Measurements from ENCODE around the gene ZNF638. TPM values are rescaled to one million over a fixed set of nuclear protein-coding genes. Genes with fewer than 3 reads are reported as not detected.
"Not testable (repeated sequence)": the region's sequence is repeated elsewhere in the genome, so short reads cannot be mapped to it uniquely, and the experiment has no call there.

The ZNF638 gene, protein sequence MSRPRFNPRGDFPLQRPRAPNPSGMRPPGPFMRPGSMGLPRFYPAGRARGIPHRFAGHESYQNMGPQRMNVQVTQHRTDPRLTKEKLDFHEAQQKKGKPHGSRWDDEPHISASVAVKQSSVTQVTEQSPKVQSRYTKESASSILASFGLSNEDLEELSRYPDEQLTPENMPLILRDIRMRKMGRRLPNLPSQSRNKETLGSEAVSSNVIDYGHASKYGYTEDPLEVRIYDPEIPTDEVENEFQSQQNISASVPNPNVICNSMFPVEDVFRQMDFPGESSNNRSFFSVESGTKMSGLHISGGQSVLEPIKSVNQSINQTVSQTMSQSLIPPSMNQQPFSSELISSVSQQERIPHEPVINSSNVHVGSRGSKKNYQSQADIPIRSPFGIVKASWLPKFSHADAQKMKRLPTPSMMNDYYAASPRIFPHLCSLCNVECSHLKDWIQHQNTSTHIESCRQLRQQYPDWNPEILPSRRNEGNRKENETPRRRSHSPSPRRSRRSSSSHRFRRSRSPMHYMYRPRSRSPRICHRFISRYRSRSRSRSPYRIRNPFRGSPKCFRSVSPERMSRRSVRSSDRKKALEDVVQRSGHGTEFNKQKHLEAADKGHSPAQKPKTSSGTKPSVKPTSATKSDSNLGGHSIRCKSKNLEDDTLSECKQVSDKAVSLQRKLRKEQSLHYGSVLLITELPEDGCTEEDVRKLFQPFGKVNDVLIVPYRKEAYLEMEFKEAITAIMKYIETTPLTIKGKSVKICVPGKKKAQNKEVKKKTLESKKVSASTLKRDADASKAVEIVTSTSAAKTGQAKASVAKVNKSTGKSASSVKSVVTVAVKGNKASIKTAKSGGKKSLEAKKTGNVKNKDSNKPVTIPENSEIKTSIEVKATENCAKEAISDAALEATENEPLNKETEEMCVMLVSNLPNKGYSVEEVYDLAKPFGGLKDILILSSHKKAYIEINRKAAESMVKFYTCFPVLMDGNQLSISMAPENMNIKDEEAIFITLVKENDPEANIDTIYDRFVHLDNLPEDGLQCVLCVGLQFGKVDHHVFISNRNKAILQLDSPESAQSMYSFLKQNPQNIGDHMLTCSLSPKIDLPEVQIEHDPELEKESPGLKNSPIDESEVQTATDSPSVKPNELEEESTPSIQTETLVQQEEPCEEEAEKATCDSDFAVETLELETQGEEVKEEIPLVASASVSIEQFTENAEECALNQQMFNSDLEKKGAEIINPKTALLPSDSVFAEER (N-terminal part only)
- total RNA-seq: 128 and 163 TPM in 2 replicates

DNA sequence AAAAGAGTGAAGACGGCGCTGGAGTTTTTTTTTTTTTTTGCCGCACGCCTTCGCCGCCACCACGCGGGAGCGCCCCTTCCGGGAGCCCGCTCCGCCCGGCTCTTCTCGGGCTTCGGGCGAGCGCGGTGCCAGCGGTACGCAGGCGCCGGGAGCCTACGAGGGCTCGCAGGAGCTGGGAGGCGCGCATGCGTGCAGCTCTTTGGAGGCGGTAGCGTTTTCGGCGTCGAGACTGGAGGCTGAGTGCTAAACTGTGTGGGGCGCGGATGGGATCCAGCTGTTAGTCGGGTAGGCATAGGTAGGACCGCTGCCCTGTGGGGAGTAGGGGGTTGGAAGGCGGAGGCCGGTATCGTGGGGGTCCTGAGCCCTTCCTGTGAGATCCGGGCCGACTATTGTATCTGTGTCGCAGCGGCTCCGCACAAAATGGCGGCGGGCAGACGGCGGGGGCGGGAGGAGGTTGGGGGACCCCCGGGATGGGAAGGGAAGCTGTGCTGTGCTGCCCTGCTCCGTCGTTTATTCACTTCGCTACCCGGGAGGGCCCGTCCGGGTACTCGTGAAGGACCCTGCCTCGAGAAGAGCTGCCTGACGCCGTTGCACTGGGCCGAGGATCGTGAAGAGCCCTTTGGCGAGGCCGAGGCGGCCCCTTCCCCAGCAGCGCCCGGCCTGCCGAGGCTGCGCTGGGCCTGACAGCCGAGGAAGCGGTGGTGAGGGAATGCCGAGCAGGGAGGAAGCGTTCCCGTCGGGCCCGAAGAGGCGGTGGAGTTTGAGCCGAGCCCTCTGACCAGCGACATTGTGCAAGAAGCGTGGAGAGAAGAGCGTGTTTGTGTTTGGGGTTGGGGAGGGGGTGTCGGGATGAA is at the start of gene ZNF638:
ZNF638 (plus strand) TSS at position 202 of the 854 bp plus-strand sequence. CDS start 17,173 bp downstream, outside the sequence.
- peak; percentile 96 for DNase-seq

DNA sequence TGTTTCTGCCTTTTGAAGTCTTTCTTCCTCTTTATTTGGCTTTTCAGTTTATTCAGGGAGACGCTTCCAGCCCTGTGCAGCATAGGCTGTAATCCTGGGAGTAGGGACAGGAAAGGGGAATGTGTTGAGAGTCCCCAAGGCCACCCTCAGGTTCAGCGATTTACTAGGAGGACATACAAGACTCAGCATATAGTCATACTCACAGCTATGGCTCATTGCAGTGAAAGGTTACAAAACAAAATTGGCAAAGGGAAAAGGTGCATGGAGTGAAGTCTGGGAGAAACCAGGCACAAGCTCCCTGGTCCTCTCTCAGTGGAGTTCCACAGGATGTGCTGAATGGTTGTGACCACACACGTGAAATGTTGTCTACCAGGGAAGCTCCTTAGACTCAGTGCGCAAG is 49.6 kb upstream of the ZNF638 start:
- DNase-seq: no peak

DNA sequence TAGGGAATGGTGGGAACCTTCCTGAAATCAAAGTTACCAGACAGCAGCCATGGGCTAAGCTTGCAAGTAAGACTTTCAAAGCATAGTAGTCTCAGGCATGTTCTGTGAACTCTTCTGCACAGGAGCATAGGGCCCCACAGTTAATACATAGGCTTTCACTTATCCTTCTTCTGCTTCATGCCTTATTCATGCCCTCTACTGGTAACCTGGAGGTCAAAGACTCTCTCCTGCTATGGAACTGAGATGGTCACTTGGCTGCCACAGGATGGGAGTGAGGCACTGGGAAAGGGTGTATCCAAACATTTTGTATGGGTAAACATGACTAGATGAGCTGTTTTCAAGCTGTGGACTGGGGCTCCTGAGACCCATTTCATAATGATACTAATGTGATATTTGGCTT is 49.1 kb upstream of the ZNF638 start:
- peak; percentile 14 for DNase-seq

DNA sequence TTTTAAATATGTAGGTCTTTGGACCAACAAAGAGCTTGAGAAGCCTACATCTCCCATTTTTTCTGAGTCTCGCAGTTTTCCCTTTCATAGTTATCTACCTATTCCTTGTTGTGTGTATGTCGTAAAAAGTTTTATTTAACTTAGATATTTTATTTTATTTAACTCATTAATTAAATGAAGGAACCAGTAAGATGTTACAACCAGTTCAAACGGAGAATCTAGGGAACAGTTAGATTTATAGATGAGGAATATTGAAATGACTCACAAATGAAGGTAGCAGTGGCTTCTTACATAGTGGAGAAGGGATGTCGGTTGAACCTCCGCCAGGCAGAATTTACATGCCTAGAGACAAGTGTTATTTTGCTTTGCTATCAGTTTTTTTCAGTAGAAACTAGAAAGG is 48.5 kb upstream of the ZNF638 start:
- no peak for DNase-seq

DNA sequence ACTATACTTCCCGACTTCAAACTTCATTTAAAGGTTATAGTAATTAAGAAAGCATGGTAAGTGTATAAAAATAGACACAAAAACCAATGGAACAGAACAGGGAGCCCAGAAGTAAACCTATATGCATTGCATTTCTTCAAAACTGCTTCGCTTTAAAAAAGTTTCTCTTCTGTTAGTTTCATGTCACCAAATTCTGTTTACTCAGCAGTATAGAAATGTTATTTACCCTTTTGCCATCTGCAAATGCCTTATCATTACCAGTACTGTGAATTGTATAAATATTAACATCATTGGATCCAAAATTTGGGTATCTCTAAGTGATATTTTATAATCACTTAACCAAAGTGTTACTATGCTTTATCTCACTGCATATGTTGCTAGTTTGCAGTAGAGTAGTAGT is 45.9 kb upstream of the ZNF638 start:
- DNase-seq: no peak

DNA sequence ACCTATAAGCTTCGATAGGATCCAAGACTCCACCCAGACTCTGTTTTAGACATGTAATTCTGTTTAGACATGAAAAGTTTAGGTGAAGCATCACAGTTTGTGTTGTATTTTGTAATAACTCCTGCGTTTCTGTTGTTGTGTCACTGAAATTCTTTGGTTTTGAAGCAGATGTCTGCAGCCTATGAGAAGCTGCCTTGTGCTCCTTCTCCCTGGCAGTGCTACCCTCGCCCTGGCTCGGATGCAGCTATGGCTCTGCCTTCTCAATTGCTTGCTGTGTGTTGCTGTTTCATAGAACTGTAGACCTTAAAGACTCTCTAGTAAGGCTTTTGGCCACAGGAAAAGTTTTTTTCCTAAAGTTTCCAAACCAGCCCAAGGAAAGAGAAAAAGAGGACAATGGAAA is 40.2 kb upstream of the ZNF638 start:
- no peak for DNase-seq

DNA sequence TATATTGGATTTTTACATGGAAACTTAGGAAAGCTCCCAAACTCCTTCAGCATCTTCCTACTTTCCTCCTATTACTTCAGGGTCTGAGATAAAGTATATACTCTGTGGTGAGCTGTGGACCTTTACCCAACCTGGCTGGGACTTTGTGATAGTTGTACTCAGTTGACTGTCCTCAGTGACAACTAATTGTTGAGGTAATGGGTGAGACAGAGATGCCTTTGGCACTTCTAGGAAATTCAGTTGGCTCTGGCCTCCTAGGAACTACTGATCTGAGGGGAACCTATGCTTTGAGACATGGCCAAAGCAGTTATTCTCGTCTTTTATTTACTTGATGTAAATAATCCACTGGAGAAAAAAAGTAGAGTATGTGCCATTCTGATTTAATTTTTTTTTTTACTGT is 39.4 kb upstream of the ZNF638 start:
- no peak for DNase-seq

DNA sequence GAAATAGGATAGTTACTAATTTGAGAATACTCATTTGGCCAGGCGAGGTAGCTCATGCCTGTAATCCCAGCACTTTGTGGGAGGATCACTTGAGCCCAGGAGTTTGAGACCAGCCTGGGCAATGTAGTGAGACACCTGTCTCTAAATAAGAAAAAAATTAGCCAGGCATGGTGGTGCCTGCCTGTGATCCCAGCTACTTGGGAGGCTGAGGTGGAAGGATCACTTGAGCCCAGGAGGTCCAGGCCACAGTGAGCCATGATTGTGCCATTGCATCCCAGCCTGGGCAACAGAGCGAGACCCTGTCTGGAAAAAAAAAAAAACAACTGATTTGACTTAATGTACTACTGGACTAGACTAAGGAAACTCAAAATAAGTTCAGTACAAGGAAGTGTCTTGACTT is 32.7 kb upstream of the ZNF638 start:
- DNase-seq: no peak

DNA sequence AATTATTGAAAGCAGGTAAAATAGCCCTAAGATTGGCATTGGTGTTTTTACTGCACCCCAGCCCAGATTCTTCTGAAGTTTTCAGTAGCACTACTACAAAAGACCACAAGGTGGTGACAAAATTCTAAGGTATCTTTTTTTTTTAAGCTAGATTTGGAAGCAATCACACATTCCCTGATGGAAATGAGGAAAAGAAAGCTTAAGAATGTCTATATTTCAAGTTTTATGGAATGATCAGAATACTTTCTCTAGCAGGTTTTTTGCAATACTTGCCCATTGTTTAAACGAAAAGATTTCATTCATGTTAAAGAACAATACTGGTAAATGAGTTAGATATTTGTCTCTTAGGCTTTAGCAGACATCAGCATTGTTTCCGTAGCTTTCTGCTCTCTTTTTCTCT is 32.1 kb upstream of the ZNF638 start:
- peak; percentile 66 for DNase-seq

DNA sequence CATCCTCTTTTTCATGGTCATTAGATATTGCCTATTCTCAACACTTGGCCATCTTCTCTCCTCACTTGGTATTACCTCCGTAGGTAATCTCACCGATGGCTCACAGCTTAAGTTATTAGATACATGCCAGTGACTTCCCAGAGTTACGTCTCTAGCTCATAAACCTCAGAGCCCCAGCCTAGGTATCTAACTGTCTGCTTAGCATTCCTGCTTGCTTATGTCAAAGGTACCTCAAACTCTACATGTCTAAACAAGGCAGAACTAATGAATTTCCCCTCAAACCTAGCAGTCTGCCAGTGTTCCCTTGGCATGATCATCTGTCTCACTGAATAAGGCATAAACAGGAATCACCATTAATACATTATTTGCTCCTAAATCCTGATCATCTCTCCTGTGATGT is 27.7 kb upstream of the ZNF638 start:
- DNase-seq: no peak

DNA sequence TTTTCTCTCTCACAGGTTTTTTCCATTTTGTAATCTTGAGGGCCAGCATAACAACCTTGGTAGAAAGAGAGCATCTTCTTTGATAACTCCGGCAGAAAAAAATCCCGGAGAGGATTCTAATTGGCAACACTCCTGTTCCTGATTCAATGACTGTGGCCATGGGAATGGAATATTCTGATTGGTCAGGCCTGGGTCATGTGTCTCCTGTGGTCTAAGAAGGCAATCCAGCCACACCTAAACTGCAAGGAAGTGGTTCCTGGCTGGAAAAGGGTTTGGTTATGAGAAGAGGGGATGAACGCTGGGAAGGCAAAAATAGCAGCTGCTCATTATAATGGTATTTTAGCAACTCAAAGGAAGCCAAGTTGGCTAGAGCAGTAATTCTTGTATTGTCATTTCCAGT is 24.8 kb upstream of the ZNF638 start:
- no peak for DNase-seq

DNA sequence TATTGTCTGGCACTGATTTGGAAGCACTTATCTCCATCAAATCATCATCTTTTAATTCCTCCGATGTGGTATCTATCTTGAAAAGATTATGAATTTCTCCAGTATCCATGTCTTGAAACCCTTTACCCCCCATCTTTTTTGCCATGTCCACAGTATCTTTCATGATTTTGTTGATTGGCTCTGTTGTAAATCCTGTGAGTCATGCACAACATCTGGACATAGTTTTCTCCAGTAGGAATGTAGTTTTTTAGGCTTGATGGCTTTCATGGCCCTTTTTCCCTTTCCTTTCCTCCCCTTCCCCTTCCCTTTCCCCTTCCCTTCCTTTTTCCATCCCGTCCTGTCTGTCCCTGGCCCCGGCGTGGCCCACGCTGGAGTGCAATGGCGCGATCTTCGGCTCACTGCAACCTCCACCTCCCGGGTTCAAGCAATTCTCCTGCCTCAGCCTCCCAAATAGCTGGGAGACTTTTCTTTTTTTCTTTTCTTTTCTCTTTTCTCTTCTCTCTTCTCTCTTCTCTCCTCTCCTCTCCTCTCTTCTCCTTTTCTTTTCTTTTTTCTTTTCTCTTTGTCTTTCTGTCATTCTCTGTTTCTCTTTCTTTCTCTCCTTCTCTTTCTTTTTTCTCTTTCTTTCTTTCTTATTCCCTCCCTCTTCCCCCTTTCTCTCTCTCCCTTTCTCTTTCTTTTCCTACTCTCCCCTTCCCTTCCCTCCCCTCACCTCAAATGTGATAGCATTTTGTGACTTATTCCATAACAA is 18.4 kb upstream of the ZNF638 start:
- DNase-seq: no peak

DNA sequence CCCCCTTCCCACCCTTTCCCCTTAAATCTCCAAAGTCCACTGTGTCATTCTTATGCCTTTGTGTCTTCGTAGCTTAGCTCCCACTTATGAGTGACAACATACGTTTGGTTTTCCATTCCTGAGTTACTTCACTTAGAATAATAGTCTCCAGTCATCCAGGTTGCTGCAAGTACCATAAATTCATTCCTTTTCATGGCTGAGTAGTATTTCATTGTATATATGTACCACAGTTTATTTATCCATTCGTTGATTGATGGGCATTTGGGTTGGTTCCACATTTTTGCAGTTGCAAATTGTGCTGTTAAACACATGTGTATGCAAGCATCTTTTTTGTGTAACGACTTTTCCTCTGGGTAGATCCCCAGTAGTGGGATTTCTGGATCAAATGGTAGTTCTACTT is 14.5 kb upstream of the ZNF638 start:
- DNase-seq: no peak

DNA sequence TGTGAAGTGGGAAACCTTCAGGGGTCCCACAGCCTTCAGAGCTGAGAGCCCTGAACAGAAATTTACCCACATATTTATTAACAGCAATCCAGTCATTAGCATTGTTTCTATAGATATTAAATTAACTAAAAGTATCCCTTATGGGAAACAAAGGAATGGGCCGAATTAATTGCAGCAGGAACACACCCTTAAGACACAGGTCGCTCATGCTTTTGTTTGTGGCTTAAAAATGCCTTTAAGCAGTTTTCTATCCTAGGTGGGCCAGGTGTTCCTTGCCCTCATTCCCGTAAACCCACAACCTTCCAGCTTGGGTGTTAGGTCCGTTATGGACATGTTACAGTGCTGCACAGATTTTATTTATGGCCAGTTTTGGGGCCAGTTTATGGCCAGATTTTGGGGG is 13.7 kb upstream of the ZNF638 start:
- not testable (repeated sequence) for DNase-seq

DNA sequence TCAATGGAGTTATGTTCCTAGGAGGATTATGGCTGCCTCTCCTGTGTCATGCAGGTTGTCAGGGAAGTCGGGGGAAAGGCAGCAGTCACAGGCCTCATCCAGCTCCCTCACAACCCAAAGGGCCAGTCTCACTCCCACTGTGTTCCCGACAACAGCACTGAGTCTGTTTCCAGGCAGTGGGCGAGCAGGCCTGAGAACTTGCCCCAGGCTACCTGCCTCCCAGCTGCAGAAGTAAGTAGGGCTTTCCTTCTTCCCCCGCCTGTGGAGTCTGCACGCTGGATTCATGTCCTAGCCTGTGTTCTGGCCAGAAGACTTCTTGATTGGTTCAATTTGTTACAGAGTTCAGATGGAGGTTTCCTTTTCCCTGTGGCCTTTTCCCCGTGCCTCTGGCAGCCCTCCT is 8.2 kb upstream of the ZNF638 start:
- no peak for DNase-seq

DNA sequence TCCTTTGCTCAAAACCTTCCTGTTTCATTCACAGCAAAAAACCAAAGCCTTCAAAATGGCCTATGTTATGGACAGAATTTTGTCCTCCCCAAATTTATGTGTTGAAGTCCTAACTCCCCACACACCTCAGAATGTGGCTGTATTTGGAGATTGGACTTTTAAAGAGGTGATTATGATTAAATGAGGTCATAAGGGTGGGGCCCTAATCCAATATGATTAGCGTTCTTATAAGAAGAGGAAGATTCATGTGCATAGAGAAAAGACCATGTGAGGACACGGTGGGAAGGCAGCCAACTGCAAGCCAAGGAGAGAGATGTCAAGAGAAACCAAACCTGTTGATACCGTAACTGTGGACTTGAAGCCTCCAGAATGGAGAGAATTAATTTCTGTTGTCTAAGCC is 4.6 kb upstream of the ZNF638 start:
- DNase-seq: no peak

DNA sequence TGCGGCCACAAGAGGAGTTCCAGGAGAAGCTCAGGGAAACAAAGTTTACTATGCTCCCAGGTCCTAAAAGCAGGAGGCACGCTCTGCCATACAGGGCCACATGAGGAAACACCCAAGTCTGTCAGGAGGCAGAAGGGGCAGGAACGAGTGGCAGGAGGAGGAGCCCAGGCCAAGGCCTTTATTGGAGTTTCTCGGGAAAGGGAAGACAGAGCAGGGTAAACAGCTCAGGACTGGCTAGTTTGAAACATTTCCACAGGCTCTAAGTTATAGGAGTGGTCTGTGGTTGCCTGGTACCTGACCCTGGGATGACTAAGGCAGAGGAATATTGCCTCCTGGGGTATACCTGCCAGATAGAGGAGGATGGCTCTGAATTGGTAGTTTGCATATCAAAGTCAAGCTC is 3.7 kb upstream of the ZNF638 start:
- DNase-seq: no peak

DNA sequence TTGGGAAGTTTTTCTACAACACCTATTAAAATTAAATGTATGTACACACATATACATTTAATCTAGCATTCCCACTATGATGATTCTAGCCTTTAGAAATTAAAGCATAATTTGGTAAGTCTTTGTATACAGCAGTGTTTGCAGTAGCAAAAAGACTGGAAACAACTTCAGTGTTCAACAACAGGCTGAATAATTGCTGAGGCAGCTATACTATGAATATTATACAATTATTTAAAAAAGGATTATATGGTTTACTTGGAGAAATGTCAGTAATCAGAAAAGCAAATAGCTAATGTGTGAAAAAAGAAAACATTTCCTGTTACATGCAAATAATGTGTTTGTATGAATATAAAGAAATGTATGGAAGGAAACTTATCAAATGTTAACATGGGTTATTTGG is 1.4 kb upstream of the ZNF638 start:
- no peak for DNase-seq

DNA sequence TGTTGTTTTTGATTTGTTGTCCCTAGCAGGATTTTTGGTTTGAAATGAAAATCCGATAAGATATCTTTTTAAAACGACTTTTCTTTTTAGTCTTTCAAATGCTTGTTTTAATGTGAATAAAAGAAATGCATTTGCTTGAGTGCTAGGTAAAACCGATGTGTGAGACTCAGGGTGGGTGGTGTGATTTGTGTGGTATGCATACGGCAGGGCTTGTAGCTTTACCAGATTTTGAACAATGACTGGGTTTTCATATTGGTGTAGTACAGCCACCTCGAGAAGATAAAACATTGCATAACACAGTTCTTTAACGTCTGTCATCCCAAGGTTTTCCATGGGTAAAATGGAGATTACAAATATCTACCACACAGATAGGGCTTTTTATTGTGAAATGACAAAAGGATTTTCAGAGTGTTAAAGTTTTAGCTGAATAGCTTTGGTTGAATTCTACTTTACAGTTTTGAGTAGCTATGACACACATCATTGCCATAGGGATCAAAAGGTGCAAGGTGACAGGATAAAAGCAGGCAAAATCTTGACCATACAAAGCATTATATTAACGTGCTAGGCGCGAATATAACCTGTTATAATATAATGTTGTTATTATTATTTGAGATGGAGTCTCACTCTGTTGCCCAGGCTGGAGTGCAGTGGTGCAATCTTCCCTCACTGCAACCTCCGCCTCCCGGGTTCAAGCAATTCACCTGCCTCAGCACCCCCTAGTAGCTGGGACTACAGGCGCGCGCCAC is 824 bp upstream of the ZNF638 start:
- DNase-seq: no peak

DNA sequence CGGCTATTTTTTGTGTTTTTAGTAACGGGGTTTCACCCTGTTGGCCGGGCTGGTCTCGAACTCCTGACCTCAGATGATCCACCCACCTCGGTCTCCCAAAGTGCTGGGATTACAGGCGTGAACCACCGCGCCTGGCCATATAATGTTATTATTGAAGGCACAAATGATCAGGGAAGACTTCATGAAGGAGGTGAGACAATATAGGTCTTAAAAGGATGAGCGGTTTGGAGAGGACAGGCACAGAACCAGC is 326 bp upstream of the ZNF638 start:
- not testable (repeated sequence) for DNase-seq

DNA sequence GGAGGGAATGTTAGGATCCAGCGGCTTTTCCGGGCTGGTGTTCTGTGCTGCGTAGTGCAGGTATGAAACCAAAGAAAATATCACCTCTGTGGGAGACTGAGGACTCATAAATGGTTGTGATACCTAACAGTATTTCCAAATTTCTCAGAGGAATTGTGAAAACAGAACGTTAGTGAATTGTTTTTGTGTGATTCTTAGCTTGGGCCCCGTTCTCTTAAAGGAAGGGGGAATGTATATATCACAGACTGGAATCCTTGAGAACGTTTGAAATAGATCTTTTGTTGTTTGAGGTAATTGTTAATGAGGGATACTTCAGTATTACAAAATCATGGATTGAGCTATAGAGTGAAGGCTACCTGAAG is 834 bp downstream of the ZNF638 start:
- DNase-seq: no peak
